ENCODE data around the gene PAMR1.

PAMR1 gene

GRCh38 chr11:35393098-35393497 lies 132.3 kb downstream of the PAMR1 start:
- in situ Hi-C loops (cut with MboI; ENCODE audit: low sequenced_read_pairs, unreplicated experiment): loop anchor here (5.0 kb wide), 1 partner anchor 461 kb away; no protein-coding TSS in a partner anchor
- no peak for DNase-seq (ENCODE audit: low spot score)
- TF ChIP-seq CTCF (IDR thresholded peaks at IDR 0.05; ENCODE audit: borderline replicate concordance, control extremely low read depth, extremely low read depth, insufficient read depth, missing control alignments): no peak

- peak; percentile 70 for DNase-seq (ENCODE audit: low spot score)
- in situ Hi-C loops (cut with MboI; ENCODE audit: low sequenced_read_pairs, unreplicated experiment): loop anchor here (5.0 kb wide), 1 partner anchor 460 kb away; no protein-coding TSS in a partner anchor
- peak; percentile 91 for TF ChIP-seq CTCF (IDR thresholded peaks at IDR 0.05; ENCODE audit: borderline replicate concordance, control extremely low read depth, extremely low read depth, insufficient read depth, missing control alignments)
Measured at GRCh38 chr11:35391922-35392688, 133.3 kb downstream of the PAMR1 start.

GRCh38 chr11:35390737-35391682 lies 134.4 kb downstream of the PAMR1 start:
- peak; percentile 44 for DNase-seq (ENCODE audit: low spot score)
- TF ChIP-seq CTCF (IDR thresholded peaks at IDR 0.05; ENCODE audit: borderline replicate concordance, control extremely low read depth, extremely low read depth, insufficient read depth, missing control alignments): no peak
- in situ Hi-C loops (cut with MboI; ENCODE audit: low sequenced_read_pairs, unreplicated experiment): loop anchor here (5.0 kb wide), 1 partner anchor 459 kb away; no protein-coding TSS in a partner anchor

GRCh38 chr11:35389897-35390465 lies 135.4 kb downstream of the PAMR1 start:
- no peak for TF ChIP-seq CTCF (IDR thresholded peaks at IDR 0.05; ENCODE audit: borderline replicate concordance, control extremely low read depth, extremely low read depth, insufficient read depth, missing control alignments)
- in situ Hi-C loops (cut with MboI; ENCODE audit: low sequenced_read_pairs, unreplicated experiment): loop anchor here (5.0 kb wide), 1 partner anchor 458 kb away; no protein-coding TSS in a partner anchor
- DNase-seq (ENCODE audit: low spot score): peak; percentile 36

- DNase-seq (ENCODE audit: low spot score): no peak
- TF ChIP-seq CTCF (IDR thresholded peaks at IDR 0.05; ENCODE audit: borderline replicate concordance, control extremely low read depth, extremely low read depth, insufficient read depth, missing control alignments): no peak
- in situ Hi-C loops (cut with MboI; ENCODE audit: low sequenced_read_pairs, unreplicated experiment): no loop called here
Measured at GRCh38 chr11:35389112-35389511, 136.3 kb downstream of the PAMR1 start.

- in situ Hi-C loops (cut with MboI; ENCODE audit: low sequenced_read_pairs, unreplicated experiment): no loop called here
- no peak for DNase-seq (ENCODE audit: low spot score)
- TF ChIP-seq CTCF (IDR thresholded peaks at IDR 0.05; ENCODE audit: borderline replicate concordance, control extremely low read depth, extremely low read depth, insufficient read depth, missing control alignments): no peak
Measured at GRCh38 chr11:35388061-35388460, 137.4 kb downstream of the PAMR1 start.

Measured in GM13976 (cell line).